ENCODE data around the gene CDKAL1.

- TF ChIP-seq, protein P1, sequence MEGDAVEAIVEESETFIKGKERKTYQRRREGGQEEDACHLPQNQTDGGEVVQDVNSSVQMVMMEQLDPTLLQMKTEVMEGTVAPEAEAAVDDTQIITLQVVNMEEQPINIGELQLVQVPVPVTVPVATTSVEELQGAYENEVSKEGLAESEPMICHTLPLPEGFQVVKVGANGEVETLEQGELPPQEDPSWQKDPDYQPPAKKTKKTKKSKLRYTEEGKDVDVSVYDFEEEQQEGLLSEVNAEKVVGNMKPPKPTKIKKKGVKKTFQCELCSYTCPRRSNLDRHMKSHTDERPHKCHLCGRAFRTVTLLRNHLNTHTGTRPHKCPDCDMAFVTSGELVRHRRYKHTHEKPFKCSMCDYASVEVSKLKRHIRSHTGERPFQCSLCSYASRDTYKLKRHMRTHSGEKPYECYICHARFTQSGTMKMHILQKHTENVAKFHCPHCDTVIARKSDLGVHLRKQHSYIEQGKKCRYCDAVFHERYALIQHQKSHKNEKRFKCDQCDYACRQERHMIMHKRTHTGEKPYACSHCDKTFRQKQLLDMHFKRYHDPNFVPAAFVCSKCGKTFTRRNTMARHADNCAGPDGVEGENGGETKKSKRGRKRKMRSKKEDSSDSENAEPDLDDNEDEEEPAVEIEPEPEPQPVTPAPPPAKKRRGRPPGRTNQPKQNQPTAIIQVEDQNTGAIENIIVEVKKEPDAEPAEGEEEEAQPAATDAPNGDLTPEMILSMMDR (IDR thresholded peaks at IDR 0.05): no peak
- TF ChIP-seq POLR2A (IDR thresholded peaks at IDR 0.05): no peak
Observed at GRCh38 chr6:21149470-21149869, 615.2 kb downstream of the CDKAL1 start.
